Activated B cell treated with CpG ODN at 0.5 μM for 24 hours (primary cell): Measurements from ENCODE around the gene UBASH3A. TPM values are rescaled to one million over a fixed set of nuclear protein-coding genes. Genes with fewer than 3 reads are reported as not detected.

Experiments used
- ATAC-seq: fragments of 200-7000 bp; cut with Tn5 transposase; one replicate; pipeline ENCODE4 v1.10.0; 2021; ENCODE audit warnings: low read depth, mild to moderate bottlenecking, moderate library complexity
- CTCF ChIA-PET: fragments of 350-600 bp; sonication (Branson Sonifier 250); formaldehyde crosslinking; loops from one replicate; lab custom pipeline; 2021; ENCODE audit warnings: antibody characterized with exemption; lab: Charles Lee
- POLR2A ChIA-PET: fragments of 350-600 bp; sonication (Branson Sonifier 250); formaldehyde crosslinking; loops from one replicate; lab custom pipeline; 2021; ENCODE audit warnings: antibody characterized with exemption; lab: Charles Lee
- DNase-seq: peaks from one replicate; pipeline ENCODE4 v3.0.0; 2022
- H3K27ac Mint-ChIP-seq: one replicate; pipeline ENCODE4 v1.8.0; 2020; ENCODE audit warnings: mixed read lengths
- H3K27me3 Mint-ChIP-seq: one replicate; pipeline ENCODE4 v1.8.0; 2021; ENCODE audit warnings: mixed read lengths
- H3K36me3 Mint-ChIP-seq: one replicate; pipeline ENCODE4 v1.8.0; 2021; ENCODE audit warnings: low read depth, mixed read lengths
- H3K4me1 Mint-ChIP-seq: one replicate; pipeline ENCODE4 v1.8.0; 2021; ENCODE audit warnings: mixed read lengths
- H3K4me3 Mint-ChIP-seq: one replicate; pipeline ENCODE4 v1.8.0; 2020; ENCODE audit warnings: mild to moderate bottlenecking, mixed read lengths
- H3K9me3 Mint-ChIP-seq: one replicate; pipeline ENCODE4 v1.8.0; 2020; ENCODE audit warnings: mixed read lengths
- intact Hi-C: fragments of 100-400 bp; cut with micrococcal nuclease; formaldehyde crosslinking; loops from one replicate; pipeline ENCODE4 v1.15.1; 2024
- total RNA-seq: library from RNA; stranded (reverse); gene quantifications from 2 replicates; pipeline ENCODE4 v1.2.3, GENCODE V29; 2022
- TF ChIP-seq, protein P1 (sequence below): fragments of 200-600 bp; IDR thresholded peaks from one replicate; pipeline ENCODE4 v1.8.0; 2022; ENCODE audit warnings: antibody characterized with exemption, mild to moderate bottlenecking

The UBASH3A gene
- total RNA-seq, 1 donor from 2014 or later: not detected

DNA sequence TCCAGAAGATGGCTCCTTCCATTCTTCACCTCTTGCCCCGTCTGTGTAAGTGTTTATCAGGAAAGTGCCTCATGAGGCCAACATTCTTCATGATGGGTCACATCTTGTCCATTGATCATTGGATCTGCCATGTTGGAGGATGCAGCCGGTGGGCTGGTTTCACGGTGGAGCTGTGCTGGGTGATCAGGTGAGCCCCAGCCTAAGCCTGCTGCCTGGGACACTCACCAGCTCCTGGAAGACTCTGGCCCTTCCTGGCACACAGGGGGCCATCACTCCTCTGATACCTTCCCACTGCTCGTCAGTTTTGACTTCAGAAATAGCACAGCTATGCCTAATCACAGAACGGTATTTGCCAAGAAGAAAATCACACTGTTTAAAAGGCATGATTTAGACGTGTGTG, 38.3 kb downstream of the UBASH3A start:
- CTCF ChIA-PET: no interaction called here
- ATAC-seq (no peak), DNase-seq (no peak)
- intact Hi-C loops: no loop called here
- Mint-ChIP-seq H3K4me3 (no peak overlapping the region), H3K36me3 (no peaks in the 10 kb centered on the region), H3K4me1 (peaks cover 13% of the 10 kb centered on the region), H3K9me3 (peaks cover 3% of the 10 kb centered on the region), H3K27ac (no peak overlapping the region), H3K27me3 (peaks cover 23% of the 10 kb centered on the region)
- POLR2A ChIA-PET: no interaction called here
- TF ChIP-seq, protein P1, sequence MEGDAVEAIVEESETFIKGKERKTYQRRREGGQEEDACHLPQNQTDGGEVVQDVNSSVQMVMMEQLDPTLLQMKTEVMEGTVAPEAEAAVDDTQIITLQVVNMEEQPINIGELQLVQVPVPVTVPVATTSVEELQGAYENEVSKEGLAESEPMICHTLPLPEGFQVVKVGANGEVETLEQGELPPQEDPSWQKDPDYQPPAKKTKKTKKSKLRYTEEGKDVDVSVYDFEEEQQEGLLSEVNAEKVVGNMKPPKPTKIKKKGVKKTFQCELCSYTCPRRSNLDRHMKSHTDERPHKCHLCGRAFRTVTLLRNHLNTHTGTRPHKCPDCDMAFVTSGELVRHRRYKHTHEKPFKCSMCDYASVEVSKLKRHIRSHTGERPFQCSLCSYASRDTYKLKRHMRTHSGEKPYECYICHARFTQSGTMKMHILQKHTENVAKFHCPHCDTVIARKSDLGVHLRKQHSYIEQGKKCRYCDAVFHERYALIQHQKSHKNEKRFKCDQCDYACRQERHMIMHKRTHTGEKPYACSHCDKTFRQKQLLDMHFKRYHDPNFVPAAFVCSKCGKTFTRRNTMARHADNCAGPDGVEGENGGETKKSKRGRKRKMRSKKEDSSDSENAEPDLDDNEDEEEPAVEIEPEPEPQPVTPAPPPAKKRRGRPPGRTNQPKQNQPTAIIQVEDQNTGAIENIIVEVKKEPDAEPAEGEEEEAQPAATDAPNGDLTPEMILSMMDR: no peak

DNA sequence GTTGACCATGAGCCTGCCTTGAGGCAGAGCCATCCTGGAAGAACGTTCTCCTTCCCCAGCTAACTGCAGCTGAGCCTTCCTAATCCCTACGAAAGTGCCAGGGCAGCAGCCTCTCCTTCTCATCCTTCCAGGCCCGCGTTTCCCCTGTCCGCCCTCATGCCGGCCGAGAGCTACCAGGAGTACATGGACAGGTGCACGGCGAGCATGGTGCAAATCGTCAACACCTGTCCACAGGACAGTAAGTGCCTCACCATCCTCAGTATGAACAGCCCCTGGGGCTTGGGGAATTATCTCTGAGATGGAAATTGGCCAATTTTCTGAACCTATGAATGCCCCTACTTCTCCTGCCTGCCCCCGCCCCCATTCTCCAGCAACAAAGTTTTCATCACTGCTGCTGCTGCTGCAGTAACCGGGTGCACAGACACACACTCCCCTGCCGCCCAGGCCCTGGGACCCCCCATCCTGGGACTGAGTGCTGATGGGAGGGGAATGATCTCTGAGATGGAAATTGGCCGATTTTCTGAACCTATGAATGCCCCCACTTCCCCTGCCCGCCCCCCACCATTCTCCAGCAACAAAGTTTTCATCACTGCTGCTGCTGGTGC, 39.6 kb downstream of the UBASH3A start:
- ChIA-PET CTCF (no interaction called here), POLR2A (no interaction called here)
- TF ChIP-seq, protein P1: no peak
- H3K9me3 Mint-ChIP-seq: no peaks in the 10 kb centered on the region
- intact Hi-C loops: no loop called here
- DNase-seq (peak; percentile 12), ATAC-seq (no peak)
- H3K27ac Mint-ChIP-seq: no peak overlapping the region
- no peaks in the 10 kb centered on the region for H3K36me3 Mint-ChIP-seq
- H3K27me3 Mint-ChIP-seq: peaks cover 16% of the 10 kb centered on the region
- H3K4me3 Mint-ChIP-seq: no peak overlapping the region
- H3K4me1 Mint-ChIP-seq: peaks cover 13% of the 10 kb centered on the region

DNA sequence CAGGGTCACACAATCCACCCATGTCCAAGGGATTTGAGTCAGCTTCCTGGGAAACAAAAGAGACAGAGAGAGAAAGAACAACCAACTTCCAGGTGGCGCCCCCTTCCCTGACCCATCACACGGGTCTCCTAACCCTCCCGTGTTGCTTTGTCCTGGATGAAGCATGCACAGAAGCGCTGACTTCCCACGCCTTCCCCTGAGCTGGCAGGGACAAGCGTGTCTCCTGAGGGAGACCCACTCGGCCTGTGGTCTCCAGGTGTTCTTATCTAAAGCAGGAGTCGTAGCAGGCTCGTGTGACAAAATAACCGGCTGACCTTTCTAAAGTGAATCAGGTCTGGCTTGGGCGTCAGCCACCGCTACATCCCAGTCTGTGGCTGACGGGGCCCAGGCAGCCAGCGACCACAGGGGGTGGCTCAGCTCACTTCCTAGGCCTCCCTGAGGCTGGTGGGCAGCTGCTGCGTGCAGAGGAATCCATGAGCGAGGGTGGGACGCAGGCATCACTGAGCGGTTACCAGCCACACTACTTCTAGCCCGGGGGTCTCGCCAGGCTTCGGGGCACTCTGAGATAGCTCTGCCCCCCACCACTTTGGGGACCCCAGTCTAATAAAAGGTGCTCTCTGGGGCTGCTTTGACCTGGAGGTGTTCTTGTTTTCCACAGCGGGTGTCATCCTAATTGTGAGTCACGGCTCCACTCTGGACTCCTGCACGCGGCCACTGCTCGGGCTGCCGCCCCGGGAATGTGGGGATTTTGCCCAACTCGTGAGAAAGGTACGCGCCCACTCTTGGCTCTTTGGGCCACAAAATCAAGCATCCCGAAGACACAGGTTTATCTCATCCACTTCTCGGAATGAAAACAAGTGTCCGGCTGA, 40.4 kb downstream of the UBASH3A start:
- POLR2A ChIA-PET: no interaction called here

DNA sequence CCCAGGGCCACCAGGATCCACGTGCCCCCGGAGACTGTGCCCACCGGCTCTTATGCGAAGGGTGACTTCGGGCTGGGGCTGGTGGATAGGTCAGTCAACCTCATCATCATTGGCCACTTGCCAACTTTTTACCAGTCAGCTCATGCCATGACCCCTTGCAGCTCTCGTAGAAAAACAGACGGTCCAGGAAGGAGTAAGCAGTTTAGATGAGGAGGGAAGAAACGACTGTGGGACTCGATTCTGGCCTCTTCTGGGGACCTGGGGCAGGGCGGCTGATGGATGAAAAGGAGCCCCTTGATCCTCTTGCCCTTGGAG, 41.0 kb downstream of the UBASH3A start:
- no peak overlapping the region for H3K27ac Mint-ChIP-seq
- H3K36me3 Mint-ChIP-seq: no peaks in the 10 kb centered on the region
- ChIA-PET POLR2A (no interaction called here), CTCF (no interaction called here)
- DNase-seq: peak; percentile 1
- no peak overlapping the region for H3K4me3 Mint-ChIP-seq
- peaks cover 5% of the 10 kb centered on the region for H3K27me3 Mint-ChIP-seq
- H3K4me1 Mint-ChIP-seq: peaks cover 14% of the 10 kb centered on the region
- no peak for ATAC-seq
- intact Hi-C loops: no loop called here
- no peaks in the 10 kb centered on the region for H3K9me3 Mint-ChIP-seq
- TF ChIP-seq, protein P1: no peak

More for the DNA sequence above, 40.4 kb downstream of the UBASH3A start:
- Mint-ChIP-seq H3K9me3 (no peaks in the 10 kb centered on the region), H3K27me3 (peaks cover 10% of the 10 kb centered on the region), H3K36me3 (no peaks in the 10 kb centered on the region), H3K4me3 (no peak overlapping the region), H3K27ac (no peak overlapping the region), H3K4me1 (peaks cover 13% of the 10 kb centered on the region)
- ATAC-seq: no peak
- CTCF ChIA-PET: no interaction called here
- intact Hi-C loops: no loop called here
- TF ChIP-seq, protein P1: no peak
- DNase-seq: peak; percentile 5

DNA sequence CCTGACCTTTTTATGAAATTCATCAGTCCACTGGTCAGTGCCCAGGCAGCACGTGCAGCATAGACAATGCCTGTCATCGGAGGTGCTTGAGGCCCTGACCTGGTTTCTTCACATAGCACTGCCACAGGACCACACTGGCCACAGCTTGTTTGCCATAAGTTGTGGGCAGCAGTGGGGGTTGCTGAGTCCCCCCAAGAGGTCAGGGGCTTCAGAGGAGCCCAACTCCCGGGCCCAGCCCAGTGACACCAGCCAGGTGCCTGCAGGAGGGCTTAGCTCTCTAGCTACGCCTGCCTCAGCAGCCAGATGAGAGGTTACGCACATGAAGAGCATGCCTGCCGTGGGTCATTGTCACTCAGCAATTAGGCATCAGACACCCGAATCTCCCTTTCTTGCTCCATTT, 41.6 kb downstream of the UBASH3A start:
- ChIA-PET CTCF (interaction anchor here (1.2 to 1.3 kb wide), 2 partner anchors 107 to 300 kb away, joined by 3 read pairs; no protein-coding TSS in a partner anchor), POLR2A (no interaction called here)
- Mint-ChIP-seq H3K4me1 (peaks cover 13% of the 10 kb centered on the region), H3K27me3 (peaks cover 5% of the 10 kb centered on the region), H3K36me3 (no peaks in the 10 kb centered on the region), H3K27ac (no peak overlapping the region), H3K9me3 (no peaks in the 10 kb centered on the region), H3K4me3 (no peak overlapping the region)
- intact Hi-C loops: no loop called here
- DNase-seq: peak; percentile 10
- TF ChIP-seq, protein P1: no peak
- no peak for ATAC-seq
